HCT116 (cell line): ENCODE data around the gene RAB29. TPM values are rescaled to one million over a fixed set of nuclear protein-coding genes. Genes with fewer than 3 reads are reported as not detected.

Experiments
- ATAC-seq: fragments of 200-7000 bp; cut with Tn5 transposase; 2 replicates; pipeline ENCODE4 v1.9.1; 2020; ENCODE audit warnings: mild to moderate bottlenecking, moderate library complexity
- BruUV-seq: library from RNA; stranded (reverse); fragments of 400-500 nt; replicated peaks from 2 replicates; lab custom pipeline; 2021; lab: Mats Ljungman, UMichigan
- CTCF ChIA-PET: fragments of 300-600 bp; sonication (Branson Sonifier 250); formaldehyde crosslinking; loops from one replicate; lab custom pipeline; 2021; ENCODE audit warnings: antibody characterized with exemption; lab: Charles Lee
- POLR2A ChIA-PET: fragments of 300-600, 350-600 bp; sonication (Branson Sonifier 250); formaldehyde crosslinking; loops from one replicate; lab custom pipeline; 2021; ENCODE audit warnings: antibody characterized with exemption; lab: Charles Lee
- RAD21 ChIA-PET, 2 experiments: fragments of 300-600 bp; sonication (Branson Sonifier 250); formaldehyde crosslinking; loops; one replicate each; lab custom pipeline; 2023; ENCODE audit warnings: low total read pairs in 2 of 2; ENCODE audit not compliant: uncharacterized antibody in 2 of 2, unreplicated experiment in 2 of 2, low non-redundant PET in 1 of 2; lab: Charles Lee
- DNase-seq: peaks from one replicate; pipeline ENCODE4 v3.0.0-alpha.2; 2010; ENCODE audit warnings: low read depth, low spot score
- H2AFZ ChIP-seq: fragments of 200-600 bp; shearing (Covaris generic), sonication (generic); 2 replicates; pipeline ENCODE4 v1.6.1; 2017; ENCODE audit warnings: low read depth, mixed run types, mixed read lengths, antibody characterized with exemption, low read length; ENCODE audit not compliant: poor library complexity, severe bottlenecking
- H3K27ac ChIP-seq: 2 replicates; pipeline ENCODE4 v1.5.1; 2012; ENCODE audit warnings: low read depth, low read length
- H3K27me3 ChIP-seq: fragments of 200-600 bp; sonication (generic); 2 replicates; pipeline ENCODE4 v1.6.1; 2016; ENCODE audit warnings: mixed run types, low read length, mixed read lengths; ENCODE audit not compliant: insufficient read depth
- H3K36me3 ChIP-seq, 2 experiments: fragments of 200-500 bp in 1 of 2; fragments of 200-600 bp in 1 of 2; sonication (Bioruptor generic) in 1 of 2; sonication (generic) in 1 of 2; 2 replicates each; pipeline versions ENCODE4 v1.5.1 to v1.6.1; 2014 to 2016; ENCODE audit warnings: low read length in 2 of 2, inconsistent platforms in 1 of 2, mixed read lengths in 1 of 2, mixed run types in 1 of 2; ENCODE audit not compliant: insufficient read depth in 2 of 2, control insufficient read depth in 1 of 2
- H3K4me1 ChIP-seq, 2 experiments: fragments of 200-600 bp in 1 of 2; sonication (generic) in 1 of 2; 2 replicates each; pipeline versions ENCODE4 v1.5.1 to v1.6.1; 2012 to 2017; ENCODE audit warnings: low read length in 2 of 2, inconsistent platforms in 1 of 2, mild to moderate bottlenecking in 1 of 2, mixed read lengths in 1 of 2, mixed run types in 1 of 2, moderate library complexity in 1 of 2; ENCODE audit not compliant: insufficient read depth in 2 of 2, control insufficient read depth in 1 of 2
- H3K4me2 ChIP-seq: fragments of 200-600 bp; sonication (generic); 2 replicates; pipeline ENCODE4 v1.6.1; 2017; ENCODE audit warnings: mixed run types, low read length, mixed read lengths
- H3K4me3 ChIP-seq, 2 experiments: fragments of 200-600 bp in 1 of 2; sonication (generic) in 1 of 2; replicated peaks in 1 of 2; 2 replicates each; pipeline ENCODE4 v1.5.1; 2011 to 2016; ENCODE audit warnings: low read length in 2 of 2, control low read depth in 1 of 2, low read depth in 1 of 2, mild to moderate bottlenecking in 1 of 2, mixed read lengths in 1 of 2, mixed run types in 1 of 2
- H3K79me2 ChIP-seq: fragments of 200-600 bp; sonication (generic); 2 replicates; pipeline ENCODE4 v1.6.1; 2017; ENCODE audit warnings: mild to moderate bottlenecking, mixed run types, low read length, moderate library complexity, mixed read lengths; ENCODE audit not compliant: insufficient read depth
- H3K9ac ChIP-seq: fragments of 200-600 bp; sonication (generic); 2 replicates; pipeline ENCODE4 v1.6.1; 2016; ENCODE audit warnings: low read length, mixed read lengths
- H3K9me2 ChIP-seq: fragments of 200-600 bp; sonication (generic), shearing (Covaris generic); 2 replicates; pipeline ENCODE4 v1.6.1; 2017; ENCODE audit warnings: mixed run types, mild to moderate bottlenecking, moderate library complexity; ENCODE audit not compliant: insufficient read depth
- H3K9me3 ChIP-seq, 2 experiments: fragments of 200-500 bp in 1 of 2; fragments of 200-600 bp in 1 of 2; sonication (Bioruptor generic) in 1 of 2; sonication (generic) in 1 of 2; 2 replicates each; pipeline ENCODE4 v1.6.1; 2014 to 2017; ENCODE audit warnings: low read length in 2 of 2, mixed read lengths in 2 of 2, inconsistent platforms in 1 of 2, low read depth in 1 of 2, mild to moderate bottlenecking in 1 of 2, mixed run types in 1 of 2, moderate library complexity in 1 of 2; ENCODE audit not compliant: control insufficient read depth in 1 of 2, insufficient read depth in 1 of 2
- H4K20me1 ChIP-seq: fragments of 200-600 bp; sonication (generic), shearing (Covaris generic); 2 replicates; pipeline ENCODE4 v1.6.1; 2017; ENCODE audit warnings: mixed run types, mild to moderate bottlenecking, moderate library complexity; ENCODE audit not compliant: insufficient read depth
- EGR1 ChIP-seq: IDR thresholded peaks from 2 replicates; pipeline ENCODE4 v1.6.1; 2012; ENCODE audit warnings: low read depth
- ELF1 ChIP-seq: IDR thresholded peaks from 2 replicates; pipeline ENCODE4 v1.6.1; 2012; ENCODE audit warnings: low read depth, borderline replicate concordance
- EZH2phosphoT487 ChIP-seq: fragments of 200-600 bp; IDR thresholded peaks from 2 replicates; pipeline ENCODE4 v1.6.1; 2018; ENCODE audit warnings: antibody characterized with exemption, borderline replicate concordance
- FOSL1 ChIP-seq: IDR thresholded peaks from 2 replicates; pipeline ENCODE4 v1.6.1; 2012; ENCODE audit warnings: low read depth
- POLR2A ChIP-seq: IDR thresholded peaks from 2 replicates; pipeline ENCODE4 v1.7.0; 2011; ENCODE audit warnings: borderline replicate concordance; ENCODE audit not compliant: insufficient read depth, insufficient read length; ENCODE audit errors: extremely low read depth
- POLR2AphosphoS5 ChIP-seq: IDR thresholded peaks from 2 replicates; pipeline ENCODE4 v1.6.1; 2011; ENCODE audit warnings: mild to moderate bottlenecking, low read depth, low read length, moderate library complexity
- RAD21 ChIP-seq: IDR thresholded peaks from 2 replicates; pipeline ENCODE4 v1.6.1; 2012; ENCODE audit warnings: low read depth, mild to moderate bottlenecking
- SIN3A ChIP-seq: IDR thresholded peaks from 2 replicates; pipeline ENCODE4 v1.6.1; 2012; ENCODE audit warnings: low read depth
- SP1 ChIP-seq: IDR thresholded peaks from 2 replicates; pipeline ENCODE4 v1.6.1; 2012; ENCODE audit warnings: low read depth
- SRF ChIP-seq: IDR thresholded peaks from 2 replicates; pipeline ENCODE4 v1.6.1; 2012; ENCODE audit warnings: low read depth
- TCF7L2 ChIP-seq: IDR thresholded peaks from 2 replicates; pipeline ENCODE4 v1.7.0; 2011; ENCODE audit warnings: borderline replicate concordance, inconsistent platforms; ENCODE audit not compliant: insufficient read depth, insufficient read length; ENCODE audit errors: extremely low read depth
- YY1 ChIP-seq: IDR thresholded peaks from 2 replicates; pipeline ENCODE4 v1.6.1; 2011; ENCODE audit warnings: low read length, low read depth, moderate library complexity, mild to moderate bottlenecking; ENCODE audit not compliant: insufficient replicate concordance; ENCODE audit errors: extremely low read depth
- ZNF274 ChIP-seq: fragments of 200-500 bp; sonication (Bioruptor generic); IDR thresholded peaks from 2 replicates; pipeline ENCODE4 v1.6.1; 2014; ENCODE audit warnings: mild to moderate bottlenecking, low read depth, low read length, inconsistent platforms
- intact Hi-C: fragments of 100-400 bp; cut with micrococcal nuclease; formaldehyde crosslinking; loops from 2 replicates; pipeline ENCODE4 v1.10.0; 2022
- total RNA-seq: library from RNA; stranded (reverse); gene quantifications from one replicate; pipeline ENCODE4 v1.2.1, GENCODE V29; 2021; ENCODE audit not compliant: unreplicated experiment
- TF ChIP-seq, protein P1 (sequence below): IDR thresholded peaks from 2 replicates; pipeline ENCODE4 v1.6.1; 2012
- TF ChIP-seq, protein P2 (sequence below): IDR thresholded peaks from 2 replicates; pipeline ENCODE4 v1.6.1; 2012; ENCODE audit warnings: low read depth
- TF ChIP-seq, protein P3 (sequence below): IDR thresholded peaks from 2 replicates; pipeline ENCODE4 v1.6.1; 2012

The RAB29 gene
- total RNA-seq, 1 experiment from 2014 or later: 17.7 TPM

DNA sequence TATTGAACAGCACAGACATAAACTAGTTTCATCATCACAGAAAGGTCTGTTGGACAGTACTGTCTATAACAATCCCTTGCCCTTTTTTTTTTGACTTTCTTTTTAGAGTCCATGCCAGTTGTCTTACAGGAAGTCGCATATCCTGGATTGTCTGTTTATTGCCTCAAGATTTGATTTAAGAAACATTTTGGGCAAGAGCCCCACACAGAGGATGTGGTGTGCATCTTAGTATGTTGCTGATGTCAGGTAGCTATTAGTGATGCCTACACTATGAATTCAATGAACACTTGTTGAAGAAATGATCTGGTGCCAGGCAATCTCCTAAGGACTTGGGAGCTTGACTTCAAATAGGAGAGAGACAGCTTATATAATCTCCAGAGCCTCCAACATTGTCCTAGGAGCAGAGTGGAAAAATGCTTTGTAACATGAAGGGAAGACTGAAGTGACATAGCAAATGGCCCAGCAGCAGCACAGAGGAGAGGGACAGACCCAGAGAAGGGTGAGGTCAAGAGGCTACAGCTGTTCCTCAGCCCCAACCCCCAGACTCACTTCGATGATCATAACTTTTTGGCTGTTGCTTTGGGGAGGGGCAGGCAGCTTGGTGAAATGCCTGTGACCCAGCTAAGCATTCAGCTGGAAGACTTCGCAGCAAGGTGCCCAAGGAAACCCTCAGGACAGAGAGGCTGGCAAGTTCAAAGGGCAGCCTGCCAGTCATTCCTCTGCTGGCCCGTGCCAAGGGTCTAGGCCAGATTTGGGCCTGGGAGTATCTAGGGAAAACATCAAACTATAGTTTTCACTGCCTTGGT is 7.5 kb upstream of the RAB29 start:
- DNase-seq (no peak), ATAC-seq (no peak)
- BruUV-seq: no TSS peak
- Histone ChIP-seq H3K9ac (no peak overlapping the region), H3K9me3 (no peaks in the 10 kb centered on the region), H3K4me2 (no peak overlapping the region), H3K9me2 (no peaks in the 10 kb centered on the region), H2AFZ (no peak overlapping the region), H3K27me3 (no peaks in the 10 kb centered on the region), H3K27ac (no peak overlapping the region), H4K20me1 (no peaks in the 10 kb centered on the region), H3K4me3 (no peak overlapping the region), H3K4me1 (no peaks in the 10 kb centered on the region), H3K79me2 (no peaks in the 10 kb centered on the region), H3K36me3 (no peaks in the 10 kb centered on the region)
- POLR2A ChIA-PET: no interaction called here
- RAD21 ChIA-PET: no interaction called here
- CTCF ChIA-PET: interaction anchor here (1.4 kb wide), 1 partner anchor 9 kb away, joined by 4 read pairs; no protein-coding TSS in a partner anchor
- intact Hi-C loops: no loop called here
- no peak for TF ChIP-seq ZNF274
- TF ChIP-seq, protein P1, sequence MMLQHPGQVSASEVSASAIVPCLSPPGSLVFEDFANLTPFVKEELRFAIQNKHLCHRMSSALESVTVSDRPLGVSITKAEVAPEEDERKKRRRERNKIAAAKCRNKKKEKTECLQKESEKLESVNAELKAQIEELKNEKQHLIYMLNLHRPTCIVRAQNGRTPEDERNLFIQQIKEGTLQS: no peak
- no peak for TF ChIP-seq SP1
- no peak for TF ChIP-seq SRF
- TF ChIP-seq POLR2A: no peak
- TF ChIP-seq EZH2phosphoT487: no peak
- no peak for TF ChIP-seq YY1
- TF ChIP-seq TCF7L2: no peak
- TF ChIP-seq EGR1: no peak
- no peak for TF ChIP-seq POLR2AphosphoS5

DNA sequence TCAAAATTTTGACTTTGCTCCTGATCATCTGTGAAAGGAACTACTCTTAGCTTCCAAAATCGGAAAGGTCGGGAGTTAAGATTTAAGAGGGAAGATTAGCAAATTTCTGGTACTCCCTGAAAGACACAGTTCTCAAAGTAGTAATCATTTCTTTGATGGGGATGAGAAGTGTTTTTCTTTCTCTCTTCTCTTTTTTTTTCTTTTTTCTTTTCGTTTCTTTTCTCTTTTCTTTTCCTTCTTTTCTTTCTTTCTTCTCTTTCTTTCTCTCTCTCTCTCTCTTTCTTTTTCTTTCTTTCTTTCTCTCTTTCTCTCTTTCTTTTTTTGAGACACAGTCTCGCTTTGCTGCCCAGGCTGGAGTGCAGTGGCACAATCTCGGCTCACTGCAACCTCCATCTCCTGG is 5.1 kb upstream of the RAB29 start:
- Histone ChIP-seq H3K9me2 (no peaks in the 10 kb centered on the region), H2AFZ (no peak overlapping the region), H3K9me3 (no peaks in the 10 kb centered on the region)
- RAD21 ChIA-PET: no interaction called here
- intact Hi-C loops: no loop called here
- TF ChIP-seq SIN3A: no peak
- TF ChIP-seq FOSL1: no peak
- TF ChIP-seq POLR2AphosphoS5: no peak
- TF ChIP-seq SRF: no peak
- no peak for TF ChIP-seq EZH2phosphoT487
- TF ChIP-seq EGR1: no peak
- no peak for TF ChIP-seq ZNF274
- TF ChIP-seq, protein P2, sequence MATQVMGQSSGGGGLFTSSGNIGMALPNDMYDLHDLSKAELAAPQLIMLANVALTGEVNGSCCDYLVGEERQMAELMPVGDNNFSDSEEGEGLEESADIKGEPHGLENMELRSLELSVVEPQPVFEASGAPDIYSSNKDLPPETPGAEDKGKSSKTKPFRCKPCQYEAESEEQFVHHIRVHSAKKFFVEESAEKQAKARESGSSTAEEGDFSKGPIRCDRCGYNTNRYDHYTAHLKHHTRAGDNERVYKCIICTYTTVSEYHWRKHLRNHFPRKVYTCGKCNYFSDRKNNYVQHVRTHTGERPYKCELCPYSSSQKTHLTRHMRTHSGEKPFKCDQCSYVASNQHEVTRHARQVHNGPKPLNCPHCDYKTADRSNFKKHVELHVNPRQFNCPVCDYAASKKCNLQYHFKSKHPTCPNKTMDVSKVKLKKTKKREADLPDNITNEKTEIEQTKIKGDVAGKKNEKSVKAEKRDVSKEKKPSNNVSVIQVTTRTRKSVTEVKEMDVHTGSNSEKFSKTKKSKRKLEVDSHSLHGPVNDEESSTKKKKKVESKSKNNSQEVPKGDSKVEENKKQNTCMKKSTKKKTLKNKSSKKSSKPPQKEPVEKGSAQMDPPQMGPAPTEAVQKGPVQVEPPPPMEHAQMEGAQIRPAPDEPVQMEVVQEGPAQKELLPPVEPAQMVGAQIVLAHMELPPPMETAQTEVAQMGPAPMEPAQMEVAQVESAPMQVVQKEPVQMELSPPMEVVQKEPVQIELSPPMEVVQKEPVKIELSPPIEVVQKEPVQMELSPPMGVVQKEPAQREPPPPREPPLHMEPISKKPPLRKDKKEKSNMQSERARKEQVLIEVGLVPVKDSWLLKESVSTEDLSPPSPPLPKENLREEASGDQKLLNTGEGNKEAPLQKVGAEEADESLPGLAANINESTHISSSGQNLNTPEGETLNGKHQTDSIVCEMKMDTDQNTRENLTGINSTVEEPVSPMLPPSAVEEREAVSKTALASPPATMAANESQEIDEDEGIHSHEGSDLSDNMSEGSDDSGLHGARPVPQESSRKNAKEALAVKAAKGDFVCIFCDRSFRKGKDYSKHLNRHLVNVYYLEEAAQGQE: no peak
- no peak for TF ChIP-seq POLR2A
- TF ChIP-seq YY1: no peak
- no peak for TF ChIP-seq ELF1
- TF ChIP-seq TCF7L2: no peak
- TF ChIP-seq, protein P3, sequence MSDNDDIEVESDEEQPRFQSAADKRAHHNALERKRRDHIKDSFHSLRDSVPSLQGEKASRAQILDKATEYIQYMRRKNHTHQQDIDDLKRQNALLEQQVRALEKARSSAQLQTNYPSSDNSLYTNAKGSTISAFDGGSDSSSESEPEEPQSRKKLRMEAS: no peak
- TF ChIP-seq RAD21: no peak
- TF ChIP-seq, all 23 proteins: peak for 0
- H3K4me2 ChIP-seq: no peak overlapping the region
- POLR2A ChIA-PET: no interaction called here
- no peak overlapping the region for H3K27ac ChIP-seq
- CTCF ChIA-PET: no interaction called here
- no peak for DNase-seq
- H3K4me1 ChIP-seq: peaks cover 0 to 6% of the 10 kb centered on the region in 2 experiments; a peak in 2 of 4 replicates
- ATAC-seq: no peak
- H3K9ac ChIP-seq: no peak overlapping the region
- H3K79me2 ChIP-seq: no peaks in the 10 kb centered on the region
- no peaks in the 10 kb centered on the region for H3K36me3 ChIP-seq
- no TSS peak for BruUV-seq
- no peaks in the 10 kb centered on the region for H4K20me1 ChIP-seq
- no peak overlapping the region for H3K4me3 ChIP-seq
- no peaks in the 10 kb centered on the region for H3K27me3 ChIP-seq
